ENCODE results near the gene OR7A5. TPM values are rescaled to one million over a fixed set of nuclear protein-coding genes. Genes with fewer than 3 reads are reported as not detected.

OR7A5 gene
- polyA plus RNA-seq, 1 donor from 2014 or later = not detected

DNA sequence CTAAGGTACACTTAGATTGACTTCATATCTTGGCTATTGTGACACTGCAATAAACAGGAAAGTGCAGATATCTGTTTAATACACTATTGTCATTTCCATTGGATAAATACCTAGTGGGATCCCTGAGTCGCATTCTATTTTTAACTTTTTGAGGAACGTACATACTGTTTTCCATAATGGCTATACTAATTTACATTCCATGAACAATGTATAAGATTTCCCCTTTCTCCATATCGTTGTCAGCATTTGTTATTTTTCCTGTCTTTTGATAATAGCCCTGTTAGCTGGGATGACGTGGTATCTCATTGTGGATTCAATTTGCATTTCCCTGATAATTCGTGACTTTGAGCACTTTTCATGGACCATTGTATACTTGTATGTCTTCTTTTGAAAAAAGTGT is 33.5 kb upstream of the OR7A5 start:
- H2AFZ ChIP-seq (ENCODE audit: low read depth, low read length) = no peak overlapping the region
- H3K4me2 ChIP-seq (ENCODE audit: low read length) = no peak overlapping the region
- H3K9me3 ChIP-seq (ENCODE audit: low read length) = no peaks in the 10 kb centered on the region
- no peaks in the 10 kb centered on the region for H4K20me1 ChIP-seq (ENCODE audit: insufficient read depth)
- no peaks in the 10 kb centered on the region for H3F3A ChIP-seq (ENCODE audit: insufficient read depth, low read length, poor library complexity, severe bottlenecking)
- H3K4me3 ChIP-seq (ENCODE audit: low read length) = no peak overlapping the region
- H3K79me2 ChIP-seq (replicated peaks; ENCODE audit: insufficient read depth, low read length) = no peaks in the 10 kb centered on the region
- H3K9me2 ChIP-seq (ENCODE audit: insufficient read depth, low read length) = no peaks in the 10 kb centered on the region
- no peaks in the 10 kb centered on the region for H3K36me3 ChIP-seq (ENCODE audit: insufficient read depth, low read length)
- H3K27me3 ChIP-seq (ENCODE audit: insufficient read depth, low read depth, low read length) = no peaks in the 10 kb centered on the region
- TF ChIP-seq EZH2 (IDR thresholded peaks at IDR 0.05; ENCODE audit: borderline replicate concordance, insufficient read depth, low read length, poor library complexity, severe bottlenecking) = no peak
- TF ChIP-seq, protein P1, sequence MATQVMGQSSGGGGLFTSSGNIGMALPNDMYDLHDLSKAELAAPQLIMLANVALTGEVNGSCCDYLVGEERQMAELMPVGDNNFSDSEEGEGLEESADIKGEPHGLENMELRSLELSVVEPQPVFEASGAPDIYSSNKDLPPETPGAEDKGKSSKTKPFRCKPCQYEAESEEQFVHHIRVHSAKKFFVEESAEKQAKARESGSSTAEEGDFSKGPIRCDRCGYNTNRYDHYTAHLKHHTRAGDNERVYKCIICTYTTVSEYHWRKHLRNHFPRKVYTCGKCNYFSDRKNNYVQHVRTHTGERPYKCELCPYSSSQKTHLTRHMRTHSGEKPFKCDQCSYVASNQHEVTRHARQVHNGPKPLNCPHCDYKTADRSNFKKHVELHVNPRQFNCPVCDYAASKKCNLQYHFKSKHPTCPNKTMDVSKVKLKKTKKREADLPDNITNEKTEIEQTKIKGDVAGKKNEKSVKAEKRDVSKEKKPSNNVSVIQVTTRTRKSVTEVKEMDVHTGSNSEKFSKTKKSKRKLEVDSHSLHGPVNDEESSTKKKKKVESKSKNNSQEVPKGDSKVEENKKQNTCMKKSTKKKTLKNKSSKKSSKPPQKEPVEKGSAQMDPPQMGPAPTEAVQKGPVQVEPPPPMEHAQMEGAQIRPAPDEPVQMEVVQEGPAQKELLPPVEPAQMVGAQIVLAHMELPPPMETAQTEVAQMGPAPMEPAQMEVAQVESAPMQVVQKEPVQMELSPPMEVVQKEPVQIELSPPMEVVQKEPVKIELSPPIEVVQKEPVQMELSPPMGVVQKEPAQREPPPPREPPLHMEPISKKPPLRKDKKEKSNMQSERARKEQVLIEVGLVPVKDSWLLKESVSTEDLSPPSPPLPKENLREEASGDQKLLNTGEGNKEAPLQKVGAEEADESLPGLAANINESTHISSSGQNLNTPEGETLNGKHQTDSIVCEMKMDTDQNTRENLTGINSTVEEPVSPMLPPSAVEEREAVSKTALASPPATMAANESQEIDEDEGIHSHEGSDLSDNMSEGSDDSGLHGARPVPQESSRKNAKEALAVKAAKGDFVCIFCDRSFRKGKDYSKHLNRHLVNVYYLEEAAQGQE (IDR thresholded peaks at IDR 0.05; ENCODE audit: borderline replicate concordance) = no peak
- TF ChIP-seq EP300 (conservative IDR thresholded peaks at IDR 0.05; ENCODE audit: poor library complexity, severe bottlenecking) = no peak
- TF ChIP-seq TAF1 (IDR thresholded peaks at IDR 0.05; ENCODE audit: low read depth) = no peak
- no peak for TF ChIP-seq CTCF (IDR thresholded peaks at IDR 0.05; ENCODE audit: poor library complexity, severe bottlenecking)
- no peak overlapping the region for H3K9ac ChIP-seq (ENCODE audit: low read length)
- no peak overlapping the region for H3K27ac ChIP-seq (ENCODE audit: low read length)

- Histone ChIP-seq H3K36me3 (ENCODE audit: insufficient read depth, low read length) (no peaks in the 10 kb centered on the region), H3K4me3 (ENCODE audit: low read length) (no peak within 1 kb of the TSS), H3K9ac (ENCODE audit: low read length) (no peak within 1 kb of the TSS), H4K20me1 (ENCODE audit: insufficient read depth) (no peaks in the 10 kb centered on the region), H2AFZ (ENCODE audit: low read depth, low read length) (no peak within 1 kb of the TSS), H3K27ac (ENCODE audit: low read length) (no peak within 1 kb of the TSS), H3F3A (ENCODE audit: insufficient read depth, low read length, poor library complexity, severe bottlenecking) (no peaks in the 10 kb centered on the region), H3K79me2 (replicated peaks; ENCODE audit: insufficient read depth, low read length) (no peaks in the 10 kb centered on the region), H3K9me2 (ENCODE audit: insufficient read depth, low read length) (no peaks in the 10 kb centered on the region), H3K27me3 (ENCODE audit: insufficient read depth, low read depth, low read length) (no peaks in the 10 kb centered on the region), H3K4me2 (ENCODE audit: low read length) (no peak within 1 kb of the TSS), H3K9me3 (ENCODE audit: low read length) (no peaks in the 10 kb centered on the region)
- no peak for TF ChIP-seq RAD21 (conservative IDR thresholded peaks at IDR 0.05)
- no peak for TF ChIP-seq POLR2AphosphoS5 (IDR thresholded peaks at IDR 0.05)
- no peak for TF ChIP-seq TAF1 (IDR thresholded peaks at IDR 0.05; ENCODE audit: low read depth)
- no peak for TF ChIP-seq MXI1 (conservative IDR thresholded peaks at IDR 0.05; ENCODE audit: poor library complexity, severe bottlenecking)
- TF ChIP-seq, protein P1 (IDR thresholded peaks at IDR 0.05; ENCODE audit: borderline replicate concordance) = no peak
- TF ChIP-seq EZH2 (IDR thresholded peaks at IDR 0.05; ENCODE audit: borderline replicate concordance, insufficient read depth, low read length, poor library complexity, severe bottlenecking) = no peak
- TF ChIP-seq CTCF (IDR thresholded peaks at IDR 0.05; ENCODE audit: poor library complexity, severe bottlenecking) = no peak
- no peak for TF ChIP-seq SMC3 (conservative IDR thresholded peaks at IDR 0.05; ENCODE audit: poor library complexity)
- no peak for TF ChIP-seq EP300 (conservative IDR thresholded peaks at IDR 0.05; ENCODE audit: poor library complexity, severe bottlenecking)
Observed at GRCh38 chr19:14848822-14849221, 13.8 kb upstream of the OR7A5 start, which contains the start of gene OR7A10. TSS of gene OR7A10 (minus strand) at chr19:14848922. CDS start at chr19:14841877, 7,045 bp downstream.
